Activated CD4-positive, alpha-beta T cell treated with anti-CD3 and anti-CD28 coated beads for 1 hour (primary cell): ENCODE results near the gene KCNH4.
"Not testable (repeated sequence)": the region's sequence is repeated elsewhere in the genome, so short reads cannot be mapped to it uniquely, and the experiment has no call there.

Source experiments
- DNase-seq: peaks from one replicate; pipeline ENCODE4 v3.0.0-alpha.2; 2020

KCNH4 gene

GRCh38 chr17:42177684-42178083 lies 3.3 kb downstream of the KCNH4 start:
- DNase-seq = no peak

GRCh38 chr17:42174126-42174783 lies 6.7 kb downstream of the KCNH4 start:
- no peak for DNase-seq

DNA sequence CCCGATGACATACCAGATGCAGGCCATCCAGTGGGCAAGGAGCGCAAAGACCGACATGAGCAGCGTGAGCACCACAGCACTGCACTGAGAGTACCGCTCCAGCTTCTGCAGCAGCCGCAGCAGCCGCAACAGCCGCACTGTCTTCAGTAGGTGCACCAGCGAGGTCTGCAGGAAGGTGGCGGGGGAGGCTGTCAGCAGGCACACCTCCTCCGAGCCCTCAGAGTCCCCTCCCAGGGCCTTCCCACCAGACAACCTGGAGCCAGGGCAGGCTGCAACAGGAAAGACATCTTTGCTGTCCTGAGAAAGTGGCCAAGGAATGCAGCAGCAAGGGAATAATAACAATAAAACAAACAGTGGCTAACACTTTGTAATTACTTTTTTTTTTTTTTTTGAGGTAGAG lies 9.1 kb downstream of the KCNH4 start:
- no peak for DNase-seq

DNA sequence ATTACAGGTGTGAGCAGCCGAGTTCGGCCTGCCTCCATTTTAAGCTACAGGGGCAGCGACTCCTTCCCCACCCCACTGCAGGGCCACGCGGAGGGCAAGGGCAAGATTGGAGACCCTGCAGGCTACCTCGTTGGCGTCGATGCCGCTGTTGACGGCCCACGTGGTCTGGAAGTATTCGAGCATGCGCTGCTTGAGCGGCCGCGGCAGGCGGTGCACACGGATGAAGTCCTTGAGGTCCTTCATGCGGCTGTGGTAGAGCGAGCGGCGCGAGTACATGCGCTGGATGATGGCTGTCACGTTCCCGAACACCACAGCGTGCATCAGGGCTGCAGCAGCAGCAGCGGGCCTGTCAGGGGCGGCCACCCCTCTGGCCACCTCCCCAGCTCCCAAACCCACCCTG lies 11.6 kb downstream of the KCNH4 start:
- no peak for DNase-seq

- no peak for DNase-seq
These were observed 13.1 kb downstream of the KCNH4 start for GRCh38 chr17:42167807-42168206.

DNA sequence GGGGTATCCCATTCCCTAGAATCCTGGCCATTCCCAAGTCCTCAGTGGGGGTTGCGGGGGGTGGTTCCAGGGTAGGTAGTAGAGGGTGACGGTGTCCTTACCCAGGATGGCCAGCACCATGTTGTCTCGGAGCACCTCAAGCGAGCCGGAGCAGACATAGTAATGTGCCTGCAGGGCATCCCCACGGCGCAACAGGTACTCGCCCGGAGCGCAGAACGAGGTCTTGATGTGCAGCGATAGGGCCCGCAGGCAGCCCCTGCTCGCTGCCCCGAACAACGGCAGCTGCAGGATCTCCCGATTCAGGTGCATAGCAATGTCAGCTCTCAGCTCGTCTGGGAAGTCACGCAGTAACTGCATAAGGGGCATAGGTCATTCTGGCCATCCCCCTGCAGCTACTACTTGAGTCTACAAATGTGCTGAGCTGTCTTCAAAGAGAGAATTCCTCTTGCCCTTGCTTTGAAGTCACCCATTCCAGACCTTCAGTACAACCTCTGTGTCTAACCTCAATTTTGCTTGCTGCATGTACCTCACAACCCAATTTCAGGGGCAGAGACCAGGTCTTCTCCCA lies 14.7 kb downstream of the KCNH4 start:
- DNase-seq = no peak

DNA sequence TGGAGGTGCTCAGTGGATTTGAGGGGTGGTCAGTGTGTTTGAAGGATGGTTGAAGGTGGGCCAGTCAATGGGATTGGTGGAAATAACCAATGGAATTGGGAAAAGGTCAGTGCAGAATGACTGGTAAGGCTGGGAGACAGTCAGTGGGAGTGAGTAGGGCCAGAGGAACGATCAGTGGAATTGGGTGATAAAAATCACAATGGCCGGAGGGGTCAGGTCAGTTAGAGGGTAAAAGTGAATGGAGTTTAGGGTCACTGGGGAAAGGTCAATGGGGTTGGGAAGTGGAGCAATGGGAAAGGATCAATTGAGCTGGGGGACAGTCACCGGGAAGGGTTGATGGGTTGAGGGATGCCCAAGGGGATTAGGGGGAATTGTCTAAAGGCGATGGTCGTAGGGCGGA lies 15.2 kb downstream of the KCNH4 start:
- no peak for DNase-seq

GRCh38 chr17:42163696-42164407 lies 17.1 kb downstream of the KCNH4 start:
- DNase-seq = no peak

GRCh38 chr17:42163113-42163512 lies 17.8 kb downstream of the KCNH4 start:
- no peak for DNase-seq

GRCh38 chr17:42160531-42160910 lies 20.4 kb downstream of the KCNH4 start:
- no peak for DNase-seq

GRCh38 chr17:42159796-42160530 lies 21.0 kb downstream of the KCNH4 start:
- no peak for DNase-seq

- no peak for DNase-seq
These were observed 25.3 kb downstream of the KCNH4 start for GRCh38 chr17:42155614-42156045.

DNA sequence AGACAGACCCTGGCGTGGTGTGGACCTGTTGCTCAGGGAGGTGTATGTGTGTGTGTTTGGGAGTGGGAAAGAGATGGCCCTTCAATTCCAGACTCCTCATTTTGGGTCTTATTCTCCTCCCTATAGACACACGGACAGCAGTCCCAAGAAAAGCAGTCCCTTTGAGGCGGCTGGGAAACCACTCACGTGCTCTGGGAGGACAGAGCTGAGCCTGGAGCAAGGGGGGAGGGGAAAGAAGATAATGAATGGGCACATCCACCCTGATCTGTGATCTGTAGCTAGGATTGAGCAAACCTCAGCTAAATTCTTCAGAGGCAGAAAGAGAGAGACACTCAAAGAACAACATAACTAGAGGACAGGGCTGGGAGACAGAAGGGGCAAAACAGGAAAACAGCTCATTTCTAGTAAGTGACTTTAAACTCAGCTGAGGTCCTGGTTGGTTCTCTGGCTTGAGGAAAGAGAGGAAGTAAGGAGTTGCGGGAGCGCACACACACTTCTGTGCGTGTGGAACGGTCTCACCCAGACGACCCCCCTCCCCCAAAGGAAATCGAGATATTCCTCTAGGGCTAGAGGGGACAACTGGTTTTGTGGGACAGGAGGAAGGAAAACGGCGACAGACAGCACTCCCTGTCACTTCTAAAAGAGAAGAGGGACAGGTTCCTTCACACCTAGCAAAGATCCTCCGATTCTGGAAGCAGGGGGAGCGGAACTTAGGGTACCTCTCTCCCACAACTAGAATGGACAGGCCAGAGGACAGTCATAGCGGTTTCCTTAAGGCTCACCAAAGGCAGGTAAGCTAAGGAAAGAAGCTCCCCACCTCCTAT lies 26.8 kb downstream of the KCNH4 start:
- no peak for DNase-seq

- DNase-seq = no peak
These were observed 33.9 kb downstream of the KCNH4 start for GRCh38 chr17:42146911-42147607.

- not testable (repeated sequence) for DNase-seq
These were observed 37.8 kb downstream of the KCNH4 start for GRCh38 chr17:42143138-42143537.

DNA sequence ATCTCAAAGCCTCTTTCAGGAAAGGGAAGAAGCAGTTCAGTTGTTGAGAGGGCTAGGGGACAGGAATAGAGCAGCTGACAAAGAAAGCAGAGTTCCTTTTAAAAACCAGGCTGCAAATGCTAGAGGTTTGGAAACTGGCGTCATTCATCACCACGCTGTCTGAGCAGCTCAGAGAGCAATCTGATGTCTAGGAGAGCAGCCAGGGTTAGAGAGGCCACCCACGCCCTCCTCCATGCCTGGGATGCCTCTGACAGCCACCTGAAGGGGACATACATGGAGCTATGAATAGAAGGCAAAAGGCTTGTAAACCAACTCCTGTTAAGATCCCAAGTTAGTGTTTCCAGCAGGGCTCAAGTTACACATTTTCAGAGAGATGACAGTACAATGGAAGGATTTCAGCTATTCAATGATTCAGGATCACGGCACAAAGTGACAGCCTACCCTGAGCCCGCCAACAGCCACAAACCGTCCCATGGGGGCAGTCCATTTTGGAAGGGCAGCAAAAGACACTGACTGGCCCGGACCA lies 38.5 kb downstream of the KCNH4 start:
- DNase-seq = no peak

DNA sequence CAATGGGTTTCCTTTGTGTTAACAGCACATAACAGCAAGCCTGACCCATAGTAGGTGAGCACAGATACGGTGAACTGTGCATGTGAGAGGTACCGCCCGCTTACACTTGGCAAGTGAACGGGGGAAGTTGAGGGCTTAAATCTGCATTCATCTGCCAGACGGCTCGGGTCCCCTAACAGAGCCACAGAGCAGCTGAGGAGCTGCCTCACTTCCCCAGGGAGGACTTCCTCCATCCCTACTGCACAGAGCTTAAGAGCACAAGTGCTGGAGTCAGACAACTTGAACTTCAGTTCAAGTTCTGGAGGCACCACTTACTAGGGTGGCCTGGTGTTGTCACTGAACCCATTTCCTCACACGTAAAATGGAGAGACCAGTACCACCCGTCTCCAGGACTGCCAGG lies 39.6 kb downstream of the KCNH4 start:
- DNase-seq = no peak

GRCh38 chr17:42140690-42141089 lies 40.3 kb downstream of the KCNH4 start:
- not testable (repeated sequence) for DNase-seq

DNA sequence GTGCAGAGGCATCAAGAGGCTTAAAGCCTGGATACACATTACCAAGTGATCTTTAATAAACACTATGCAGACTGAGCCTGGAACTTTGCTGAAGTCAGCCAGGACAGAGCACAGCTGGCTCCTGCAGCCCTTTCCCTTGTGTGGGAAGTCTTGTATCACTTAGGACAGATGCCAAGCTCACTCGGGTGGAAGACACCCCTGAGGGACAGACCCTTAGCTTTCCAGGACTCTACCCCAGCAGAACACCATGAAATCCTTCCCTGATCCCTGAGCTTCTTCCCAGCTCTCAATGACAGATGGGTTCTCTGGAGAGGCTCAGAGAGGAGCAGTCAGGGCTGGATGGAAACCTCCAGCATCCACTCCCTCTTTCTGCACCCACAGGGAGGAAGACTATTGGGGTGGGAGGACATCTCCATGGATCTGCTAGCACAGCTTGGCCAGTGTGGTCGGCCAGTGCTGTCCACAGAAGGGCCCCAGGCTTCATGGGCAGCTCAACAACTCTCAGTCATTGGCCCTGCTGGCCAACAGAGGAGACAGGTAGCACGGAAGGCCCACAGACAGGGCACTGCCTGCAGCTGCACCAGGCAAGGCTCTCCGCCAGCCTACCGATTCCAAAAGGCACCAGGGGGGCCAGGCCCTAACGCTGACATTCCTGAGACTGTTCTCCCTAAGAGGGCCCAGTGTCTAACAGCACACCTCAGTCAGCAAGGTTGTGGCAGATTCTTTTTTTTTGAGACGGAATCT lies 42.0 kb downstream of the KCNH4 start:
- DNase-seq = no peak

DNA sequence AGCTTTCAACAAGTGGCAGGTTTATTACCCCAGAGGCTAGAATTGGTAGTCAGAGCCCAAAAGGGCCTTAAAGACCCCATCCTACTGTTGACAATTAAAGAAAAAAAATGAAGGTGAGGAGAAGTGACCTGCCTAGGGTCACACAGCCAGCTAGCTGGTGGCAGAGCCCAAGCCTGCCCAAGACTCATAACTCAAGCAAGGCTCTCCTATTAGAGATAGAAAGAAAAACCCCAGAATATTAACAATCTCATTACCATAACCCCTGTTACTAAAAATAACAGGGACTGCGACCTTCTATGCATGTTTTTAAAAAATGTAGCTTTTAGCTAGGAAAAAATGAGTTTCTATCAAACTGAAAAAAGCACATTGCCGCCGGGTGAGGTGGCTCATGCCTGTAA lies 44.3 kb downstream of the KCNH4 start:
- DNase-seq = no peak
